C4-2B (cell line): ENCODE data around the gene FOXA1.
A peak's percentile ranks its signal among the peaks of the same experiment; 100 is the strongest.

Source experiments
- H3K27ac ChIP-seq: fragments of 450-650 bp; 2 replicates; pipeline ENCODE4 v1.5.1; 2017
- CTCF ChIP-seq: fragments of 450-650 bp; conservative IDR thresholded peaks from 2 replicates; pipeline ENCODE4 v1.5.1; 2017; ENCODE audit warnings: mild to moderate bottlenecking
- ZFX ChIP-seq: fragments of 450-650 bp; IDR thresholded peaks from 2 replicates; pipeline ENCODE4 v1.6.1; 2017

Gene FOXA1

GRCh38 chr14:37602605-37603453 lies 7.8 kb upstream of the FOXA1 start:
- no peak for TF ChIP-seq ZFX
- no peak for TF ChIP-seq CTCF
- H3K27ac ChIP-seq, result no peak overlapping the region

GRCh38 chr14:37601865-37602264 lies 6.8 kb upstream of the FOXA1 start:
- TF ChIP-seq ZFX (no peak), CTCF (no peak)
- peak overlapping the region; percentile 3; the same call in 1 of the 2 replicates for H3K27ac ChIP-seq

GRCh38 chr14:37600880-37601741 lies 6.1 kb upstream of the FOXA1 start:
- peak overlapping the region; percentile 8; the same call in 1 of the 2 replicates for H3K27ac ChIP-seq
- no peak for TF ChIP-seq ZFX
- TF ChIP-seq CTCF, result no peak

- TF ChIP-seq ZFX (no peak), CTCF (no peak)
Observed at GRCh38 chr14:37599507-37600368, 4.7 kb upstream of the FOXA1 start.

GRCh38 chr14:37598747-37599506 lies 3.9 kb upstream of the FOXA1 start:
- TF ChIP-seq CTCF (no peak), ZFX (0 out of 2 replicates have a peak, but pooled peaks have one; percentile 49)

More at GRCh38 chr14:37599507-37600368, 4.7 kb upstream of the FOXA1 start:
- H3K27ac ChIP-seq, result peak overlapping the region; percentile 91

GRCh38 chr14:37597914-37598746 lies 3.1 kb upstream of the FOXA1 start:
- TF ChIP-seq CTCF (peak; percentile 31), ZFX (peak; percentile 81)
- H3K27ac ChIP-seq, result peak overlapping the region; percentile 91

More at GRCh38 chr14:37598747-37599506, 3.9 kb upstream of the FOXA1 start:
- peak overlapping the region; percentile 91 for H3K27ac ChIP-seq
